ENCODE results near the gene RALA.
A peak's percentile ranks its signal among the peaks of the same experiment; 100 is the strongest.
"Not testable (repeated sequence)": the region's sequence is repeated elsewhere in the genome, so short reads cannot be mapped to it uniquely, and the experiment has no call there.

Gene RALA

DNA sequence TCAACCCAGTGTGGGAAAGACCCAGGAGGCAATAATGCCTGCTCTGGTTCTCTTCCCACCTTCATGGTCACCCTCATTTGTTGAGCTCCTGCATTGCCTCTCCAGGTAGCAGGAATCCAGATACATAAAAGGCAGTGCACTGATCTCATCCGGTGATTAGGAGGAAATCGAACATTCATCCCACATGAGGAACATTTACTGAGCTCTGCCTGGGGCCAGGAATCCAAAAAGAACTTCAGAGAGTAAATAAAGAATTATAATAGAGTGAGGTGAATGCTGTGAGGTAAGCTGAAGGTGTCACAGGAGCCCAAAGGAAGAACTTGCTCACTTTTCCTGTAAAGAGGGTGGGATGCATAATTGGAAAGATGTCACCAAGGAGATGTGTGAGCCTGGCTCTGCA, 121.2 kb downstream of the RALA start:
- H3K4me3 ChIP-seq (ENCODE audit: low read depth, low read length), result no peak overlapping the region
- TF ChIP-seq, protein P1, sequence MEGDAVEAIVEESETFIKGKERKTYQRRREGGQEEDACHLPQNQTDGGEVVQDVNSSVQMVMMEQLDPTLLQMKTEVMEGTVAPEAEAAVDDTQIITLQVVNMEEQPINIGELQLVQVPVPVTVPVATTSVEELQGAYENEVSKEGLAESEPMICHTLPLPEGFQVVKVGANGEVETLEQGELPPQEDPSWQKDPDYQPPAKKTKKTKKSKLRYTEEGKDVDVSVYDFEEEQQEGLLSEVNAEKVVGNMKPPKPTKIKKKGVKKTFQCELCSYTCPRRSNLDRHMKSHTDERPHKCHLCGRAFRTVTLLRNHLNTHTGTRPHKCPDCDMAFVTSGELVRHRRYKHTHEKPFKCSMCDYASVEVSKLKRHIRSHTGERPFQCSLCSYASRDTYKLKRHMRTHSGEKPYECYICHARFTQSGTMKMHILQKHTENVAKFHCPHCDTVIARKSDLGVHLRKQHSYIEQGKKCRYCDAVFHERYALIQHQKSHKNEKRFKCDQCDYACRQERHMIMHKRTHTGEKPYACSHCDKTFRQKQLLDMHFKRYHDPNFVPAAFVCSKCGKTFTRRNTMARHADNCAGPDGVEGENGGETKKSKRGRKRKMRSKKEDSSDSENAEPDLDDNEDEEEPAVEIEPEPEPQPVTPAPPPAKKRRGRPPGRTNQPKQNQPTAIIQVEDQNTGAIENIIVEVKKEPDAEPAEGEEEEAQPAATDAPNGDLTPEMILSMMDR (IDR thresholded peaks at IDR 0.05; ENCODE audit: low read depth, low read length), result no peak

DNA sequence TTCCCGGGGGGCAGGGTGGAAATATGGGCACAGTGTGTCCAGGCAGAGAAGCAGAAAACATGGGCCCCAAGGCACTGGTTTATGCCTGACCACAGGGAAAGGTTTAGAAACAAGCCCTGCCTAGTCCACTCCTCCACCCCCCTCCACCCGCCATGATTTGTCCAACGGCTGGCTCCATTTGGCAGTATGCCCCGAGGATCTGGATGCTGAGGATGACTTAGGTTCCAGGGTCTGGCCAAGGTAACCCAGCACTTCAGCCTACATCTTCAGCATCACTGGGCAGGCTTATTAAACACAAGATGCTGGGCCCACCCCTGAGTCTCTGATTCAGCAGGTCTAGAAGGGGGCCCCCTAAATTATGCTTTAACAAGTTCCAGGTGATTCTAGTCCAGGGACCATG, 121.9 kb downstream of the RALA start:
- H3K4me3 ChIP-seq (ENCODE audit: low read depth, low read length), result no peak overlapping the region
- TF ChIP-seq, protein P1 (IDR thresholded peaks at IDR 0.05; ENCODE audit: low read depth, low read length), result no peak

DNA sequence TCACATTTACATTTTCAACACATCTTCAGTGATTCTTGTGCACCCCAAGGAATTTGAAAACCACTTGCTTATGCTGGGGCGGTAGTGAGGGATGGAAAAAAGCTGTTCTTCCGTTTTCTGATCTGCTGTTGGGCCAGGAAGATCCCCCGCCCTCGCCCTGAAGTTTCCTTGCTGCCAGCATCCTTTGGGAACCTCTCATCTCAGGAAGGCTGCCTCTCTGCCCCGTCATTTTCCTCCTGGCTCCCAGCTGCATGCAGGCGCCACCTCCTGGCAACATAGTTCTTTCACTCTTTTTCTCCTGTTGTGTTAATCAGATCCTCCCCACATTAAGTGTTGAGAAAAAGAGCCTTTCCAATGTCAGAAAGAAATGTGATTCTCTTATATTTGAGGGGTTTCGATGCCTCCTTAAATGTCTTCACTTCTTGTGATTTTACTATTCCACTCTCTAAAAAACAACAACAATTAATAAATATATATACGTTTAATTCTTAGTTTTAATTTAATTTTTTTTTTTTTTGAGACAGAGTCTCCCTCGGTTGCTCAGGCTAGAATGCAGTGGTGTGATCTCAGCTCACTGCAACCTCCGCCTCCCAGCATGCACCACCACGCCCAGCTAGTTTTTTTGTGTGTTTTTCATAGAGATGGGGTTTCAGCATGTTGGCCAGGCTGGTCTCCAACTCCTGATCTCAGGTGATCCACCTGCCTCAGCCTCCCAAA, 122.9 kb downstream of the RALA start:
- H3K4me3 ChIP-seq (ENCODE audit: low read depth, low read length), result no peak overlapping the region
- TF ChIP-seq, protein P1 (IDR thresholded peaks at IDR 0.05; ENCODE audit: low read depth, low read length), result peak; percentile 73

DNA sequence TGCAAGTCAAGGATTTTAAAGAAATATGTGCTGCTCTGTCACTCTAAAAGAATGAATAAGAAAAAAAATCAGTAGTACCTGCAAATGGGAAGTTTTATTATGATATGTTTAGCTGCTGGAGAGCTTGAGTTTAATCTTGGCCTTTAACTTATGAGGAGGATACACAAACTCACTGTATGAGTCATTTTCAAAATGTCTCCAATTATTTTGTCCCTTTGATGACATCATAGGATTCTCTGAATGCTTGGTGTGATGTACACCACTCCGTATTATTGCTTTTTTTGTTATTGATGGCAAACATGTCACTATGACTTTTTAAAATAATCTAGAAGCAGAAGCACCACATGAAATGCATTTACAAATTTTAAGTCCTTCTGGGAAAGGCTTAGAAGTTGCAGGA, 125.8 kb downstream of the RALA start:
- no peak overlapping the region for H3K4me3 ChIP-seq (ENCODE audit: low read depth, low read length)
- TF ChIP-seq, protein P1 (IDR thresholded peaks at IDR 0.05; ENCODE audit: low read depth, low read length), result no peak

DNA sequence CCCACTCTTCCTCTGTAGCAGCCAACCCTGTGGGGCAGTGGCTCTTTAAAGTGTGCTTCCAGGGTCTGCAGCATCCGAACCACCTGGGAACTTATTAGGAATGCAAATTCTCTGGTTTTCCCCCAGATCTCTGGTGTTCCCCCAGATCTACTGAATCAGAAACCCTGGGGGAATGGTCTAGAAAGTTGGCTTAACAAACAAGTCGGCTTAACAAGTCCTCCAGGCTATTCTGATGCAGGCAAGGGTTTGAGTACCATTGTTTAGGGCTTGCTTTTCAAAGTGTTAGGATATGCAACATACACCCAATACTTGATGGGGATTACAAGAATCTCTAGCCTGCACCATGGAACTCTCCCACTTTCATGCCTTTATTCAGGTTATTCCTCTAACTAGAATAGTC, 126.3 kb downstream of the RALA start:
- no peak overlapping the region for H3K4me3 ChIP-seq (ENCODE audit: low read depth, low read length)
- TF ChIP-seq, protein P1 (IDR thresholded peaks at IDR 0.05; ENCODE audit: low read depth, low read length), result no peak

DNA sequence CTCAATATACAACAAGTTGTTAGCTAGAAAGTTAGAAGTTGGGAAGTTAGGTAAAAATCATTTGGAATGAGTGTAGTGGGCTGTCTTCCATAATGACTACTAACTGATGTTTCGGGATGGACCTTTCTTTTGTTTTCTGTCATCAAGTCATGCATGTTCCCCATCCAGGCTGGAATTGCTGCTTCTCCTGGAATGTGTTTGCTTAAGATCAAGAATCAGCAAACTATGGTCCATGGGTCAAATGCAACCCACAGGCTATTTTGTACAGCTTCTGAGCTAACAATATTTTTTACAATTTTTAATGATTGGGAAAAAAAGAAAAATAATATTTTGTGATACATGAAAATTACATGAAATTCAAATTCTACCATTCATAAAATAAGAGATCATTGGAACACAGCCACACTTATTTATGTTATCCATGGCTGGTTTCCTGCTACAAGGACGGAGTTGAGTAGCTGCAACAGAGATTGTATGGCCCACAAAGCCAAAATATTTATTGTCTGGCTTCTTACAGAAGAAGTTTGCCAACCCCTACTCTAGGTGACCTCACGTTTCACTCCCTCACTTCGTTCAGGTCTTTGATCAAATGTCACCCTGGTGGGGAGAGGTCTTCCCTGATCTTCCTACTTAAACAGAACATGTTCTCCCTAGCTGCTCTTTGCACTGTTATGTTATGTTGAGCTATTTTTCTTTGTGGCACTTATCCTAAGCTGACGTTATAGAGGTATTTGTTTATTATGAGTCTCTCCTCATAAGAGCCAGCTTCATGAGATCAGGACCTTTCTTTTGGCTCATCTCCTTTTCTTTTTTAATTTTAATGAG, 127.1 kb downstream of the RALA start:
- TF ChIP-seq, protein P1 (IDR thresholded peaks at IDR 0.05; ENCODE audit: low read depth, low read length), result no peak
- H3K4me3 ChIP-seq (ENCODE audit: low read depth, low read length), result no peak overlapping the region

DNA sequence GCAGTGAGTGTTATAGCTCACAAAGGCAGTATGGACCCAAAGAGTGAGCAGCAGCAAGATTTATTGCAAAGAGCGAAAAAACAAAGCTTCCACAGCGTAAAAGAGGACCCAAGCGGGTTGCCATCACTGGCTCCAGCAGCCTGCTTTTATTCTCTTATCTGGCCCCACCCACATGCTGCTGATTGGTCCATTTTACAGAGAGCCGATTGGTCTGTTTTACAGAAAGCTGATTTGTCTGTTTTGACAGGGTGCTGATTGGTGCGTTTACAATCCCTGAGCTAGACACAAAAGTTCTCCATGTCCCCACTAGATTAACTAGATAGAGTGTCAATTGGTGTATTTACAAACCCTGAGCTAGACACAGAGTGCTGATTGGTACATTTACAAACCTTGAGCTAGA, 129.9 kb downstream of the RALA start:
- not testable (repeated sequence) for H3K4me3 ChIP-seq (ENCODE audit: low read depth, low read length)

Measured in WI38 (cell line).